ENCODE measurements around the gene CCDC12.

- TF ChIP-seq CTCF (IDR thresholded peaks at IDR 0.05) = no peak
- no peak for TF ChIP-seq EZH2 (IDR thresholded peaks at IDR 0.05; ENCODE audit: borderline replicate concordance, insufficient read depth, low read depth, low read length, poor library complexity, severe bottlenecking)
Observed at GRCh38 chr3:46934072-46934471, 42.5 kb downstream of the CCDC12 start.

Data from B cell (primary cell).